ENCODE data around the gene JADE1. TPM values are rescaled to one million over a fixed set of nuclear protein-coding genes. Genes with fewer than 3 reads are reported as not detected.
A peak's percentile ranks its signal among the peaks of the same experiment; 100 is the strongest.

JADE1 gene
- total and polyA plus RNA-seq, 2 of the 13 experiments (the other 11 are each of a cell fraction or from before 2014, with no cell fraction given) = 5.4 to 19.3 TPM

- no peak for TF ChIP-seq PAF1 (CRISPR knock-in tag; IDR thresholded peaks at IDR 0.05)
- TF ChIP-seq TFAP4 (IDR thresholded peaks at IDR 0.05; ENCODE audit: borderline replicate concordance, low read depth) = no peak
- no peak for TF ChIP-seq ZNF703 (CRISPR knock-in tag; IDR thresholded peaks at IDR 0.05; ENCODE audit: borderline replicate concordance)
- no peak for TF ChIP-seq TBX3 (IDR thresholded peaks at IDR 0.05; ENCODE audit: borderline replicate concordance)
- TF ChIP-seq CHCHD3 (CRISPR knock-in tag; IDR thresholded peaks at IDR 0.05) = peak; percentile 35; the same call in 1 of the 2 replicates
- no peak for TF ChIP-seq ARID3A (IDR thresholded peaks at IDR 0.05; ENCODE audit: low read depth, low read length)
- peak; percentile 62; the same call in 1 of the 2 replicates for TF ChIP-seq HIVEP1 (CRISPR knock-in tag; IDR thresholded peaks at IDR 0.05)
- TF ChIP-seq ZNF251 (CRISPR knock-in tag; IDR thresholded peaks at IDR 0.05) = no peak
- no peak for TF ChIP-seq ZSCAN22 (CRISPR knock-in tag; IDR thresholded peaks at IDR 0.05)
- TF ChIP-seq BHLHE40 (IDR thresholded peaks at IDR 0.05; ENCODE audit: low read length) = peak; percentile 62
- TF ChIP-seq ETS1 (CRISPR knock-in tag; IDR thresholded peaks at IDR 0.05) = no peak
- no peak for TF ChIP-seq U2AF1 (optimal IDR thresholded peaks at IDR 0.05; ENCODE audit: low read depth, low read length)
- TF ChIP-seq ZNF383 (CRISPR knock-in tag; IDR thresholded peaks at IDR 0.05; ENCODE audit: borderline replicate concordance) = no peak
- TF ChIP-seq HNF4A (CRISPR knock-in tag; IDR thresholded peaks at IDR 0.05) = no peak
- TF ChIP-seq SOX13 (IDR thresholded peaks at IDR 0.05) = no peak; the same call in 1 of the 2 replicates
- TF ChIP-seq SOX13 (CRISPR knock-in tag; conservative IDR thresholded peaks at IDR 0.05 in 1 of 2, IDR thresholded peaks at IDR 0.05 in 1 of 2) = peak in 1 of 2 experiments; percentile 62; a peak in 1 of 4 replicates
- TF ChIP-seq ZMAT3 (CRISPR knock-in tag; conservative IDR thresholded peaks at IDR 0.05) = 0 out of 2 replicates have a peak, but pooled peaks have one; percentile 39
- TF ChIP-seq ATF2 (CRISPR knock-in tag; IDR thresholded peaks at IDR 0.05) = peak; percentile 67; the same call in 1 of the 2 replicates
Observed at GRCh38 chr4:128810871-128811570, 1.5 kb downstream of the JADE1 start (continued).
